Loucy (cell line): ENCODE data around the gene TMEM163.

Experiments used
- CTCF ChIP-seq: fragments of 200-600 bp; sonication (generic); conservative IDR thresholded peaks from 2 replicates; pipeline ENCODE4 v1.5.1; 2014; ENCODE audit warnings: mild to moderate bottlenecking, antibody characterized with exemption, low read length
- EZH2phosphoT487 ChIP-seq: fragments of 200-600 bp; IDR thresholded peaks from 2 replicates; pipeline ENCODE4 v1.6.1; 2018; ENCODE audit warnings: antibody characterized with exemption, mild to moderate bottlenecking, moderate library complexity, borderline replicate concordance

GRCh38 chr2:134667081-134667480 lies 51.7 kb downstream of the TMEM163 start:
- TF ChIP-seq CTCF (no peak), EZH2phosphoT487 (no peak)
